DMS 273 (cell line): ENCODE data around the gene RIC1.
A peak's percentile ranks its signal among the peaks of the same experiment; 100 is the strongest.
"Not testable (repeated sequence)": the region's sequence is repeated elsewhere in the genome, so short reads cannot be mapped to it uniquely, and the experiment has no call there.

Experiments
- DNase-seq: peaks from one replicate; lab custom pipeline; 2025; ENCODE audit not compliant: unreplicated experiment; lab: John Stamatoyannopoulos, UW

RIC1 gene, protein sequence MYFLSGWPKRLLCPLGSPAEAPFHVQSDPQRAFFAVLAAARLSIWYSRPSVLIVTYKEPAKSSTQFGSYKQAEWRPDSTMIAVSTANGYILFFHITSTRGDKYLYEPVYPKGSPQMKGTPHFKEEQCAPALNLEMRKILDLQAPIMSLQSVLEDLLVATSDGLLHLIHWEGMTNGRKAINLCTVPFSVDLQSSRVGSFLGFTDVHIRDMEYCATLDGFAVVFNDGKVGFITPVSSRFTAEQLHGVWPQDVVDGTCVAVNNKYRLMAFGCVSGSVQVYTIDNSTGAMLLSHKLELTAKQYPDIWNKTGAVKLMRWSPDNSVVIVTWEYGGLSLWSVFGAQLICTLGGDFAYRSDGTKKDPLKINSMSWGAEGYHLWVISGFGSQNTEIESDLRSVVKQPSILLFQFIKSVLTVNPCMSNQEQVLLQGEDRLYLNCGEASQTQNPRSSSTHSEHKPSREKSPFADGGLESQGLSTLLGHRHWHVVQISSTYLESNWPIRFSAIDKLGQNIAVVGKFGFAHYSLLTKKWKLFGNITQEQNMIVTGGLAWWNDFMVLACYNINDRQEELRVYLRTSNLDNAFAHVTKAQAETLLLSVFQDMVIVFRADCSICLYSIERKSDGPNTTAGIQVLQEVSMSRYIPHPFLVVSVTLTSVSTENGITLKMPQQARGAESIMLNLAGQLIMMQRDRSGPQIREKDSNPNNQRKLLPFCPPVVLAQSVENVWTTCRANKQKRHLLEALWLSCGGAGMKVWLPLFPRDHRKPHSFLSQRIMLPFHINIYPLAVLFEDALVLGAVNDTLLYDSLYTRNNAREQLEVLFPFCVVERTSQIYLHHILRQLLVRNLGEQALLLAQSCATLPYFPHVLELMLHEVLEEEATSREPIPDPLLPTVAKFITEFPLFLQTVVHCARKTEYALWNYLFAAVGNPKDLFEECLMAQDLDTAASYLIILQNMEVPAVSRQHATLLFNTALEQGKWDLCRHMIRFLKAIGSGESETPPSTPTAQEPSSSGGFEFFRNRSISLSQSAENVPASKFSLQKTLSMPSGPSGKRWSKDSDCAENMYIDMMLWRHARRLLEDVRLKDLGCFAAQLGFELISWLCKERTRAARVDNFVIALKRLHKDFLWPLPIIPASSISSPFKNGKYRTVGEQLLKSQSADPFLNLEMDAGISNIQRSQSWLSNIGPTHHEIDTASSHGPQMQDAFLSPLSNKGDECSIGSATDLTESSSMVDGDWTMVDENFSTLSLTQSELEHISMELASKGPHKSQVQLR (N-terminal part only)

DNA sequence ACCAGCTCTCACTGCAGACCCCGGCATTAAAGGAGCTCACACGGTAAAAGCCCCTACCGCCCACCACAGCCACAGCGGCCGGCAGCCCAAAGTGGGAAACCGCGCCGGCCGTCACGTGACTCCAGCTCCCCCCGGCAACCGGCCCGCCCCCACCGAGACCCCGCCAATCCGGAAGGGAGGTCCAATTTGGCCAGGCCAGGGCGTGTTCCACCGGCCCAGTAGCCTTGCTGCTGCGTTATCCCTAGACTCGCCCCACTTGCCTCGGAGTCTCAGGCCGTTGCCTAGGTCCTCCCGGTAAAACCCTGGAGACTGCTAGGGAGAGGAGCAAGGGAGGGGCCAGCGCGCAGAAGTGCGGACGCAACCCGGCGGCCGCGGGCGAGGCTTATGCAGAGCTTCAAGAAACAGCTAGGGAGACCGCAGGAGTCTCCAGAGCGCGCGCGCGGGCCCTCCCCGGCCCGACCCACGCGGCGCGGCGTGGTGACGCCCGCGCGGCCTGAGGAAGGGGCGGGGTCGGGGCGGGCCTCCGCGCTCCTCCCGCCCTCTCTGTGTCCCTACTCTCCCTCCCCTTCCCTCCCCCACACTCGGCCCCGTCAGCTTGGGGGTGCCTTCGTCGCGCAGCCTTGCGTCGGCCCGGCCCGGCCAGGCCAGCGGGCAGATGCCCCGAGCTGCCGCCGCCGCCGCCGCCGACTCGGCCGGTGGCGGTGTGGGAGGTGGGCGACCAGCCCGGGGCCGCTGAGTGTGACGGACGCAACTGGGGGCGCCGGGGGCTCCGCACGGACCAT is at the start of gene RIC1:
TSS of gene RIC1 (plus strand) at position 578 of the 782 bp plus-strand sequence. CDS start at position 781, 203 bp downstream.
- peak; percentile 92 for DNase-seq

DNA sequence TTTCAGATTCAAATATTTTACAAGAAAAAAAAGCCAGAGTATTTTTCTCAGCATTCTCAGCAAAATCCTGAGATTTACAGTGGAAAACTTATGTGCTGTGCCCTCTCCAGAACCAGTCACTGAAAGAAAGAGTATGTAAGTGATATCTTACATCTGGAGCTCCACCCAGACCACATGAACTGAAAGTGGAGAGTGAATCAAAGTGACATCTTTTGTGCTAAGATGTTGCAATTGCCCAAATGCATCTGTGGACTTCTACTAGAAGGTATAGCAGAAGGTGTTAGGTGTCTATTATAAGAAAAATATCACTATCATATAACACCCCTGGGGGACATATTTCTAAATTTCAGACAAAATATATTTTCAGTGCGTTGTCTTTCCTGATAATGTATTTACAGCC is 49.0 kb upstream of the RIC1 start:
- no peak for DNase-seq

DNA sequence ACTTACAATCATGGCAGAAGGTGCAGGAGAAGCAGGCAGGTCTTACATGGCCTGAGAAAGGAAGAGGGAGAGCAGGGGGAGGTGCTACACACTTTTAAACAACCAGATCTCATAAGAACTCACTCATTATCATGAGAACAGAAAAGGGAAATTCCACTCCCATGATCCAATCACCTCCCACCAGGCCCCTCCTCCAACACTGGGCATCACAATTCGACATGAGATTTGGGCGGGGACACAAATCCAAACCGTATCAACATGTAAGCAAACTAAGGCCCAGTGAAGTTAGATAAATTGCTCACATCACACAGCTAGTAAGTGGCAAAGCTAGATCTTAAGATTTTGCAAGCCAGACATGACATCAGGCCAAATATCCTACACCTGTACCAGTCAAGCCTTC is 48.3 kb upstream of the RIC1 start:
- DNase-seq: no peak

DNA sequence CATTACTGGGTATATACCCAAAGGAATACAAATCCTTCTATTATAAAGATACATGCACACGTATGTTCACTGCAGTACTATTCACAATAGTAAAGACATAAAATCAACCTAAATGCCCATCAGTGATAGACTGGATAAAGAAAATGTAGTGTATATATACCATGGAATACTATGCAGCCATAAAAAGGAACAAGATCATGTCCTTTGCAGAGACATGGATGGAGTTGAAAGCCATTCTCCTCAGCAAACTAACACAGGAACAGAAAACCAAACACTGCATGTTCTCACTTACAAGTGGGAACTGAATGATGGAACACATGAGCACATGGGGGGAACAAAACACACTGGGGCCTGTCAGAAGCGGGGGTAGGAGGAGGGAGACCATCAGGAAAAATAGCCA is 47.2 kb upstream of the RIC1 start:
- DNase-seq: not testable (repeated sequence)

DNA sequence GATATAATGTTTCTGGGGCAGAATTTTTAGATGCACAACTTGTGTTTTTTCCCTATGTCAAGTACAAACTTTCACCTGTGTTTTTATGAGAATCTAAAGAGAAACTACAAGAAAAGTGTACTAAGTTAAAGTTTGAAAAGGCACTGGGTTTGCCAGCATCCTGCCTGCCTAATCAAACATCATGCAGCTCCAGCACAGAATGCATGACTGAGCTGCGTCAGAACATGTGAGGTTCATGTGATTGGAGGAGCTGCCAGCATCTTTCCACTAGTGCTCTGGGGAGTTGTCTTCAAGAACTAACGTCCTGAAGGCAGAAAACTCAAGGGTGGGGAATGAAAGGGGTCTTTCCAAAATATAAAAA is 46.1 kb upstream of the RIC1 start:
- DNase-seq: no peak

DNA sequence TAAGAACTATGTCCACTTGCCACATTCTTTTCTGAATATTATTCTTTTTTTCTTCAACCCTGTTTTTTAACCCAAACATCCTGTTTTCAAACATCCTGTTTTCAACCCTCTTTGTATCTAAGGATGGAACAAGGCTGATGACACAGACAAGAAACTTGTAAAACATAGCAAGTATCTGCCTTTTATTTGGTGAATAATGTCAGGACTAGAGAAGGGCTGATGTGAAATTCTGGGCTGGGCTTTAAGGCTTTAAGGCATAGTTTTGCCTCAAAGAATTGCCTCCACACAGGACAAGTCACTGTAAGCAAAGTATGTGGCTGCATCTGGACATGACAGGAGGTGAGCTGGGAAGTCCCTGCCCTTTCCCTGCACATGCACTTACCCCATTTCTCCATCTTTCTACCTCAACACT is 42.5 kb upstream of the RIC1 start:
- DNase-seq: no peak

DNA sequence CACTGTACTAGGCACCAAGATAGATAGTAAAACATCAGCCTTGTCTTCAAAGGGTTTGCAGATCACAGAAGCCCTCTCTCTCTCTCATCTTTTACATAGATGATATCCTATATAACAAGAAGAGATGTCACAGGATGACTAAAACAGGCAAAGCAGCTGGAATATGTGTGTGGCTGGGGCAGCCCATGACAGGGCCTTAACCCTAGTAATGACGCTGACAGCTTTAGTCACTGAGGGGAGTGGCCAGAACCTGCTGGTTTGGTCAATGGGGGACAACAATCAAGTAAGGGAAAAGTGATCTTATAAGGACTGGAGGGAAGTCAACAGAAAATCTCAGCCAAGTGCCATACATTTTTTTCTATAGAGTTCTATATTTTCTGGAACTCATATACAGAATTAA is 41.9 kb upstream of the RIC1 start:
- DNase-seq: no peak

DNA sequence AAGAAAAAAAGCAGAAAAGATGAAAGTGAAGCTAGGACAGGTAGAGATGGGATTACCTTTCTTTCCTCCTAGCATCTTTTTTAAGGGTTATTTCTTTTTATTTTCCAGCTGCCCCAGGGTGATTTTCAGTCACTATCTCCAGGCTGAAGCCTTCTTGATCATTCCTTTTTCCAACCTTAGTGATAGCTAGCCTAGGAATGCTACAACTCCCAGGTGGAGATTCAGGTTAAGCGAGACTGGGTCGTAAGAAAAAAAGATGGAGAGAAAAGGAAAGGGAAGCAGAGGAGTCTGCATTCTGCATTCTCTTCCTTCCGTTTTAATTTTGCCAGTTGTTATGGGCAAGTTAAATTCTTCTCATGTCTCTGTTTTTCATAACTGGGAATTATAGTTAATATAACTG is 36.7 kb upstream of the RIC1 start:
- no peak for DNase-seq

DNA sequence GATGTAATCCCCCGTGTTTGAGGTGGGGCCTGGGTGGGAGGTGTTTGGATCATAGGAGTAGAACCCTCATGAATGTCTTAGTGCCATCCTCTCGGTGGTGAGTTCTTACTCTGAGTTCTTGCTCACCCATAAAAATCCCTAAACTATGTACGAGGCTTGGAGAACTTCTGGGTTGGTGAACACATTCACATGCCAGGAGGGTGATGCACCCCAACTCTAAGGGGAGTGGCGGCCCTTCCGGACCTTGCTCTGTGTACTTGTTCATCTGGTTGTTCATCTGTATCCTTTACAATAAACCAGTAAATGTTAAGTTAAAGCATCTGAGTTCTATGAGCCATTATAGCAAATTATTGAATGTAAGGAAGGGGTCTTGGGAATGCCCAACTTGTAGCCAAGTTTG is 36.0 kb upstream of the RIC1 start:
- no peak for DNase-seq

DNA sequence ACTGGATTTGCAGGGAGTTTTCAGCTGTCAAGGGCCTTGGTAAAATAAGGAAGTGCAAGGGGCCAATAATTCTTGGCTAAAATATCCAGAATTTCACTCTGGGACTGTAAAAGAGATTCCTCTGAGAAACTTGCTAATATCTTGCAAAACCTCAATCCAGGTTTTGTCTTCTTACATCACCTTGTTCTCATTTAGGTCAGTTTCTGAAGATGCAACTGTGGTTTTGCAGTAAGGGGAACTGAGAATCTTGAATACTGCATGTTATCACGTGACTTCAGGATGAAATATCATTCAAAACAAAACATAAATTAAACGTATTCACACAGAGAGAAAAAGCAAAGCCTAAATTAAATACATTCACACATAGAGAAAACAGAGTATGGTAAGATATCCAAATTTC is 35.0 kb upstream of the RIC1 start:
- no peak for DNase-seq

DNA sequence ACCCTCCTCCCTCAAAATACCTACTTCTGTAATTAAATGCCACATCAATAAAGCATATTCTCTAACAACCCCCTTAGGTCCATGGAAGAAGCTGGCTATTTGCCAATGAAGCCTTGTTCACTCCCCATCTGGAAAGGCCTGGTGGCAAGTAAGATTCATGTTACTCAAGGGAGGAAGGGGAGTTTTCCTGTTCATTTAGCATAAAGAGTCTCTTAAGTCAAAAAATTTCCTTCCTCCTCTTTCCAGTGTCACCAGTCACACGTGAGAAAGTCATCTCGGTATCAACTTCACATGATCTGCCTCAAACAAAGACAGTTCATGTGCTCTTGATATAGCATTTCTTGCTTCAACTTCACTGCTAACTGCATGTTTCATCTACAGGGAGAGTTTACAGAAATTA is 32.7 kb upstream of the RIC1 start:
- DNase-seq: peak; percentile 62

DNA sequence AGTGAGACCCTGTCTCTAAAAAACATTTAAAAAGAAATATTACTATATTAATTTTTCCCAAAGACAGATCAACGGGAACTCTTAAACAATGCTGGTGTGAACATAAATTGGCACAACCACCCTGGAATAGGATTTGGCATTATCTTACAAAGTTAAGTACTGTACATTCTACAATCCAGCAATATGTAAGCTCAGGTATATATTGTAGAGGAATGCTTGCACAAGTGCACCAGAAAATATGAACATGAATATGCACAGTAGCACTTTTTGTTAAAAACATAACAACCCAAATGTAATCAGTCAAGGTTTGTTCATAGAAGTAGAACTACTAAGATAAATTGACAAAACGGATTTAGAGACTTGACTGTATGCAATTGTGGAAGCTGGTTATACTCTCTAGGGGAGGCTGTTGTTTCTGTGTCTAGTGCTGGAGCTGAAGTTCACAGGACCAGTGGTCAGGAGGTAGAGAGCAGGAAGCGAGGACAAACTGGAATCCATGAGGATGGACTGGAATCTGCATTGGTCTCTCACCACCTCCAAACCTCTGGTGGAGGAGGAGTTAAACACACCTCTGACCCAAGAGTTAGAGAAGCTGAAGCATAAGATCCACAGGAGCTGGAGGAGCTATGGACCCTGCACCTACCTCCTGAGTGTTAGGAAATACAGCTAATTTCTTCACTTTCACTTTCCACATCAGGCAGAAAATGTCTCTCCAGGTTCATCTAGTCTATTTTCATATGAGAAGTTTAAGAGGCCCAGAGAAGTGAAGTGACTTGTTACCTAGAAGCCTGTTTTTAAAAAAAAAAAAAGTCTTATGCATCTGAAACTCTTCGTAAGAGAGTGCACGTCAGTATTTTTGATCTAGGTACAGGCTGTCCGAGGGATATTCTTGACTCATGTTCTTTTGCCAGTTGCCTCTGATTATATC is 20.3 kb upstream of the RIC1 start:
- no peak for DNase-seq

DNA sequence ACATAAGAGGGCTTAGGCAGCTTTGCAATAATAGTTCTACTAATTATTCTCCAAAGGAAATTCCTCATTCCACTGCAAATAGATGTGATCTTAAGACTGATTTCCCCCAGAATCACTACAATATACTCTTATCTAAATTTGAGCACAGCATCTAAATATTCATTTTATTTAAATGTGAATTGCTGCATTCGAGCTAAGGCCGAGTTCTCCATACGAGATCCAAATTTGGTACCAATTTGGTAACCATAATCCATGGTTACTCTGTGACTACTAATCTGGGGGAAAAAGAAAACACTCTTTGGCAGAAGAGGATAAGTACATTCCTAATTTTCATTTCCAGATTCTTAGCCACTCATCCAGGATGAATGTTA is 19.7 kb upstream of the RIC1 start:
- no peak for DNase-seq

DNA sequence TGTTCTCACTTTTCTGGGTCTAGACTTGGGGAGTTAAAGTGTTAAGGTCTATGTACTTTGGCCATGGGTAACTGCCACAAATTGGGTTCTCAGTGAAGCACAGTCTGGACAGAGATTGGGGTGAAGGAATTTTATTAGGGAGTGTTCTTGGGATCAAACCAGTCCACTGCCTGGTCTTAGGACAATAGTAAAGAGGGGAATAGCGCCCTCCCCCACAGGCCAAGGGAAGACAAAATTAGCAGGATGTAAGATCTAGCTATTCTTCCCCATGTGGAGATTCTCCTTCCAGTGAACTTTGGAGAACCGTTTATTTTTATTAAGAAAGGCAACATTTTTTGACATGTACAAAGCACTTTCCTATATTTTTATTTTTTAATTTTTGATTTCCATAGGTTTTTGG is 18.4 kb upstream of the RIC1 start:
- no peak for DNase-seq

DNA sequence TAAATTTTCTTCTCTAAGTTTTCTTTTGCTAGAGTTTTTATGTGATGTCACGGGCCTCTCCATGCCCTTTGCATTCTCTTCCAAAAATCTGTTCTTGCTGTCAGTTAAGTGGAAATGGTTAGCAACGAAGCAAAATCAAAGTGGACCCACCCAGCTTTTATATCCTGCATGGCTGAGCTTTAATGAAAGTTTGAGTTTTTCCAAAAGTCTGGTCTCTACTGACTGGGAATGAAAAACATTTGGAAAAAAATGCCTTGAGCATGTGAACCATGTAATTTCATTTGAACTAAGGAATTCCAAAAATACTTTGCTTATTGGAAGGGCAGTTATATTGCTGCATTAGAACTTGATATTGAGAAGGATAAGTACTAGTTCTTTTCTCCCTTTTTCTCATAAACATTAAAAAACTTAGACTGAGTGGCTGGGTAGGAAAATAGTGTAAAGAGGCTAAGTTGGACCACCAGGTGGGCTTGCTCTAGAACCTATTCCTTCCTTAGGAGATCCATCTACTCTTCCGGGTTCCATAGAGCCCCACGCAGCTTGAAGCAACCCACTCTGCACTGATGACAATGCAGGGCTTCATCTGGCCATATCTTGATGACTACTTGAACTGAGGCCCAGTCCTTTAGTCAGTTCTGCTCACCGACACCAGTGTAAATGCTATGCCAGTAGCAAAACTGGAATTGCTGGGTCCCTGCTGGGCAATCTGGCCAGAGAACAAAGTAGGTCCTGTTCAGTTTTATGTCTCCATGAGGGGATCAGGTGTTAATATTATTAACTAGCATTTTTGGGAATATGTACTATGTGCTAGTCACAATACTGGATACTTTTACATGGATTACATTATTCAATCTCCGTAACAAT is 17.4 kb upstream of the RIC1 start:
- DNase-seq: no peak

DNA sequence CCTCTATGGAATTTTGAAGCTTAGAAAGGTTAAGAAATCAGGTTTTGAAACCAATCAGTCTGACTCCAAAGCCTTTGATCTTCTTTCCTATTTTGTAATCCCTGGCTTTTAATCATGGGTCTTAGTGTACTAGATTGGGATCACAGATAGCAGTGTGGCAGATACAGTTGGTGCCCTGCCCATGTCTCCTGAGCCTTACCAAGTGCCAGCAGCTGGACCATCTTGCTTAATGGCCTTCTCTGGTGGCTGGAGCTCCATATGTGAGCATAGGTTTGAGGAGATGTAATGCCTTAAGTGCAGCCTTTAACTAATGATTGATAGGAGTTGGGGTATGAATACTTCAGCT is 16.7 kb upstream of the RIC1 start:
- no peak for DNase-seq

DNA sequence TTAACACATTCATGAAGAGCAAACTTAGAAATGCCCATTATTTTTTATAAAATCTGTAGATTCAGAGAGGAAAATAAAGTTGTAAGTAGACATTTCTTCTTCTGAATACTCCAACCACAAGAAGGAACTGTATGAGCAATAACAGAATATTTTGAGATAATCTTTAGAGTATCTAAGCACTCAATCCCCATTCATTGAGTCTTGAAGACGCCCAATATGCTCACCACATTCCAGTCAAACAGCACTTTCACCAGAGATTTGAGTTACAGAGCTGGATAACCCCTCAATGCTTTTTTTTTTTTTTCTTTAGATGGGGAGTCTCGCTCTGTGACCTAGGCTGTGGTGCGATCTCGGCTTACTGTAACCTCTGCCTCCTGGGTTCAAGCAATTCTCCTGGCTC is 14.7 kb upstream of the RIC1 start:
- no peak for DNase-seq

DNA sequence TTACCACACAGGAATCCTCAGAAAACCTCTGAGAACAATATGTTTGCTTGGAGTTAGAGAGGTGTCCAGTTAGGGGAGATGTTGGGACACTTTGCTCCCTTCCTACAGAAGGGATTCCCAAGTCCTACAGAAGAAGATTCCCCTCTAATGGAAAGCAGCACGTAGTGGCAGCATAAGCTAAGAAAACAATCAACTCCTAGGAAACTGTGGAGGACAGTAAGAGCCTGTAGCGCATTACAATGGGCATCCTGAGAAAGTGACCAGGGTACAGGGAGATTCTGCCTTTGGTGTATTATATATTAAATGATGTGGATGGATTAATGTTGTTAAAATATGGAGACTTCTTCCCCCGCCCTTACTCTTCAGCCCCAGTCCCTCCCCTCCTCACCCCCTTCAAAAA is 13.9 kb upstream of the RIC1 start:
- no peak for DNase-seq

DNA sequence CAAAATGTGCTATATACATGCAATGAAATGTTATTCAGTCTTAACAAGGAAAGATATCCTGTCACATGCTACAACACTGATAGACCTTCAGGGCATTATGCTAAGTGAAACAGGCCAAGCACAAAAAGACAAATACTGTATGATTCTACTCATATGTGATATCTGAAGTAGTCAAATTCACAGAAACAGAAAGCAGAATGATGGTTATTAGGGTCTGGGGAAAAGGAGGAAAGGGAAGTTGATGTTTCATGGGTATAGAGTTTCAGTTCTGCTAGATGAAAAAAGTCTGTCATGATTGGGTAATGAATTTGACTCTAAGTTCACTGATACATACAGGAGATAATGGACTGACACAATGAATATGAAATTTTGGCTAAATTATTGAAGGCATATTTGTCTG is 11.2 kb upstream of the RIC1 start:
- no peak for DNase-seq
